DND-41 (cell line): Measurements from ENCODE around the gene FNDC3B.

Source experiments
- CTCF ChIP-seq: IDR thresholded peaks from 2 replicates; pipeline ENCODE4 v1.5.1; 2012; ENCODE audit warnings: borderline replicate concordance, low read length, moderate library complexity, mild to moderate bottlenecking; ENCODE audit not compliant: poor library complexity, severe bottlenecking; ENCODE audit errors: extremely low read depth
- EZH2 ChIP-seq: IDR thresholded peaks from 3 replicates; pipeline ENCODE4 v1.6.1; 2012; ENCODE audit warnings: borderline replicate concordance, low read depth, mild to moderate bottlenecking, moderate library complexity, low read length, inconsistent platforms; ENCODE audit not compliant: severe bottlenecking

- TF ChIP-seq EZH2: no peak
- peak; percentile 85 for TF ChIP-seq CTCF
Observed at GRCh38 chr3:172341482-172342059, 302.2 kb downstream of the FNDC3B start.
